ENCODE measurements around the gene RYR3.

DNA sequence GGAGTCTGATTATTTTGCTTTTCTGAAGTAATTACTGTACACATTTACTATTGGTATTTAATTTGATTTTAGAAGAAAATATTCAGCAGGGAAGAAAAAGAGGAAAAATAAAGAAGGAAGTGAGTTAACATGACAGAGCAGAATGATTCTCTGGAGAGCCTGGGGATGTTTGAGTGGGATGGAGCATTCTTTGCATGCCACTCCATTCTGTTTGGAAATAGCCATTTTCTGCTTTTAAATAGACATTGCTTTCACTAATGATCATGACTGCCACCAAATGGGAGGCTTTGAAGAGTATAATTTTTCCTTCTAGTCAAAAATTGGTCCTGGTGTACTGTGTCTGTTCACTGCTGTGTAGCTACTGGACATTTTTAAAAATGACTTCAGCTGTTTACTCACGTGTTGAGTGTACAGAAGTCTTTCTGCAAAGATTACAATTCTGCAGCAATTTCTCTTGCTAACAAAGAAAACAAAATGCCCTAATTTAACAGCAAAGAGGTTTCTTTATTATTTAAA is 196.1 kb downstream of the RYR3 start:
- no peak for TF ChIP-seq POLR2A (IDR thresholded peaks at IDR 0.05; ENCODE audit: low read depth, low read length)
- TF ChIP-seq POLR2AphosphoS5 (IDR thresholded peaks at IDR 0.05; ENCODE audit: low read depth, low read length) = no peak
- TF ChIP-seq TAF1 (IDR thresholded peaks at IDR 0.05; ENCODE audit: borderline replicate concordance, low read depth, low read length) = no peak
